ENCODE measurements around the gene ABCG4. TPM values are rescaled to one million over a fixed set of nuclear protein-coding genes. Genes with fewer than 3 reads are reported as not detected.

The ABCG4 gene
- total RNA-seq, 5 donors from 2014 or later (not counting 1 experiment from before 2014, with no cell fraction given) = 0.09 TPM; not detected in 4

GRCh38 chr11:119192111-119192510, 43.3 kb downstream of the ABCG4 start:
- peaks cover 0 to 18% of the 10 kb centered on the region in 2 experiments for H3K27me3 ChIP-seq (replicated peaks in 1 of 2; ENCODE audit: control insufficient read depth in 2 of 2, extremely low read depth in 1 of 2, insufficient read depth in 2 of 2, low read length in 1 of 2)
- no peak overlapping the region for H3K4me3 ChIP-seq (ENCODE audit: control insufficient read depth in 1 of 2, extremely low read depth in 1 of 2, low read length in 1 of 2)
- WGBS (ENCODE audit: insufficient coverage) = no CpG with 5 or more reads among the region's 3 CpGs
- Mint-ChIP-seq H3K27ac (no peak overlapping the region), H3K4me3 (no peak overlapping the region), H3K36me3 (no peaks in the 10 kb centered on the region), H3K9me3 (no peaks in the 10 kb centered on the region), H3K27me3 (peaks cover 0 to 1% of the 10 kb centered on the region in 2 donors), H3K4me1 (peaks cover 0 to 6% (median 3%) of the 10 kb centered on the region in 3 donors)
- ATAC-seq (replicated peaks in 1 of 4) (no peak), DNase-seq (no peak)
- no peaks in the 10 kb centered on the region for H3K36me3 ChIP-seq (ENCODE audit: control insufficient read depth in 2 of 2, extremely low read depth in 1 of 2, insufficient read depth in 1 of 2, low read length in 1 of 2)
- no peaks in the 10 kb centered on the region for H3K9me3 ChIP-seq
- no peak overlapping the region for H3K27ac ChIP-seq (ENCODE audit: low read length)
- CTCF ChIA-PET = interaction anchor here in 1 of 2 donors (0.6 to 1.1 kb wide), 2 partner anchors 60 to 124 kb away, joined by 3 read pairs; partner anchors contain the start of gene VPS11
- peaks cover 0 to 2% of the 10 kb centered on the region in 2 experiments for H3K4me1 ChIP-seq (ENCODE audit: control insufficient read depth in 1 of 2, extremely low read depth in 1 of 2, insufficient read depth in 2 of 2, low read length in 2 of 2)
- POLR2A ChIA-PET = no interaction called here

DNA sequence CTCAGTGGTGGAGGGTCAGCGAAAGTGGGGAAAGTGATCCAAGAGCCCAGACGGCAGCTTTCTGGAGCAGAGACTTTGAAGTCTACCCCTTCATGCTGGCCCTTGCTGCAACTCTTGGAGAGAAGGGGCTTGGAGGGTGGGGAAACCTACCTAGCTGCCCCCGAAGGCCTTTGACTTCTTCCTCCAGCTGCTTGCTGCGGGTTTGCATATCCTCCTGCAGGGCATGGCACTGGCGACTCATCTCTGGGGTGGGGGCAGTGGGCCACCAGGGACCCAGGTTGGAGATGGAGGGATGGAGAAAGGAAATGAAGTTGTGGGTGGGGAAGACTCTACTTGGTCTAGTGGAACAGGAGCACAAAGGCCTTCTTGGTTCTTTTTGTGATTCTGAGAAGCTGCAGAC, 44.1 kb downstream of the ABCG4 start:
- H3K4me1 ChIP-seq (ENCODE audit: control insufficient read depth in 1 of 2, extremely low read depth in 1 of 2, insufficient read depth in 2 of 2, low read length in 2 of 2) = peaks cover 0 to 2% of the 10 kb centered on the region in 2 experiments
- no peak overlapping the region for H3K27ac ChIP-seq (ENCODE audit: low read length)
- Mint-ChIP-seq H3K9me3 (no peaks in the 10 kb centered on the region), H3K36me3 (no peaks in the 10 kb centered on the region), H3K4me3 (no peak overlapping the region), H3K27me3 (peaks cover 0 to 1% of the 10 kb centered on the region in 2 donors), H3K27ac (no peak overlapping the region), H3K4me1 (peaks cover 0 to 7% (median 3%) of the 10 kb centered on the region in 3 donors)
- POLR2A ChIA-PET = no interaction called here
- no peak for ATAC-seq (replicated peaks in 1 of 4)
- H3K9me3 ChIP-seq = no peaks in the 10 kb centered on the region
- H3K36me3 ChIP-seq (ENCODE audit: control insufficient read depth in 2 of 2, extremely low read depth in 1 of 2, insufficient read depth in 1 of 2, low read length in 1 of 2) = no peaks in the 10 kb centered on the region
- H3K27me3 ChIP-seq (replicated peaks in 1 of 2; ENCODE audit: control insufficient read depth in 2 of 2, extremely low read depth in 1 of 2, insufficient read depth in 2 of 2, low read length in 1 of 2) = peaks cover 0 to 12% of the 10 kb centered on the region in 2 experiments
- H3K4me3 ChIP-seq (ENCODE audit: control insufficient read depth in 1 of 2, extremely low read depth in 1 of 2, low read length in 1 of 2) = no peak overlapping the region
- no peak for DNase-seq
- WGBS (ENCODE audit: insufficient coverage) = 87% methylated on average over 5 of the region's 5 CpGs
- CTCF ChIA-PET = no interaction called here

GRCh38 chr11:119193626-119194025, 44.8 kb downstream of the ABCG4 start:
- no peak overlapping the region for H3K27ac Mint-ChIP-seq
- no peaks in the 10 kb centered on the region for H3K9me3 Mint-ChIP-seq
- WGBS (ENCODE audit: insufficient coverage) = 93% methylated on average over 3 of the region's 10 CpGs
- Histone ChIP-seq H3K27ac (ENCODE audit: low read length) (no peak overlapping the region), H3K27me3 (replicated peaks in 1 of 2; ENCODE audit: control insufficient read depth in 2 of 2, extremely low read depth in 1 of 2, insufficient read depth in 2 of 2, low read length in 1 of 2) (peaks cover 0 to 7% of the 10 kb centered on the region in 2 experiments), H3K4me1 (ENCODE audit: control insufficient read depth in 1 of 2, extremely low read depth in 1 of 2, insufficient read depth in 2 of 2, low read length in 2 of 2) (peaks cover 0 to 2% of the 10 kb centered on the region in 2 experiments), H3K4me3 (ENCODE audit: control insufficient read depth in 1 of 2, extremely low read depth in 1 of 2, low read length in 1 of 2) (no peak overlapping the region), H3K36me3 (ENCODE audit: control insufficient read depth in 2 of 2, extremely low read depth in 1 of 2, insufficient read depth in 1 of 2, low read length in 1 of 2) (no peaks in the 10 kb centered on the region), H3K9me3 (no peaks in the 10 kb centered on the region)
- POLR2A ChIA-PET = no interaction called here
- H3K4me1 Mint-ChIP-seq = peaks cover 0 to 7% (median 3%) of the 10 kb centered on the region in 3 donors
- H3K4me3 Mint-ChIP-seq = no peak overlapping the region
- no peak for ATAC-seq (replicated peaks in 1 of 4)
- peaks cover 0 to 1% of the 10 kb centered on the region in 2 donors for H3K27me3 Mint-ChIP-seq
- no peak for DNase-seq
- CTCF ChIA-PET = no interaction called here
- H3K36me3 Mint-ChIP-seq = no peaks in the 10 kb centered on the region

GRCh38 chr11:119194811-119195440, 46.1 kb downstream of the ABCG4 start:
- ATAC-seq (replicated peaks in 1 of 4) (no peak), DNase-seq (no peak)
- H3K4me3 Mint-ChIP-seq = no peak overlapping the region
- H3K4me1 ChIP-seq (ENCODE audit: control insufficient read depth in 1 of 2, extremely low read depth in 1 of 2, insufficient read depth in 2 of 2, low read length in 2 of 2) = peaks cover 0 to 2% of the 10 kb centered on the region in 2 experiments
- H3K4me3 ChIP-seq (ENCODE audit: control insufficient read depth in 1 of 2, extremely low read depth in 1 of 2, low read length in 1 of 2) = no peak overlapping the region
- H3K4me1 Mint-ChIP-seq = peaks cover 0 to 7% (median 3%) of the 10 kb centered on the region in 3 donors
- H3K27ac Mint-ChIP-seq = no peak overlapping the region
- 80% methylated on average over 3 of the region's 7 CpGs for WGBS (ENCODE audit: insufficient coverage)
- H3K27me3 Mint-ChIP-seq = peaks cover 0 to 1% of the 10 kb centered on the region in 2 donors
- H3K27ac ChIP-seq (ENCODE audit: low read length) = no peak overlapping the region
- H3K9me3 Mint-ChIP-seq = no peaks in the 10 kb centered on the region
- H3K9me3 ChIP-seq = no peaks in the 10 kb centered on the region
- H3K36me3 ChIP-seq (ENCODE audit: control insufficient read depth in 2 of 2, extremely low read depth in 1 of 2, insufficient read depth in 1 of 2, low read length in 1 of 2) = no peaks in the 10 kb centered on the region
- ChIA-PET POLR2A (no interaction called here), CTCF (interaction anchor here (0.6 kb wide), 2 partner anchors 21 to 48 kb away, joined by 3 to 4 read pairs; no protein-coding TSS in a partner anchor)
- peaks cover 0 to 5% of the 10 kb centered on the region in 2 experiments for H3K27me3 ChIP-seq (replicated peaks in 1 of 2; ENCODE audit: control insufficient read depth in 2 of 2, extremely low read depth in 1 of 2, insufficient read depth in 2 of 2, low read length in 1 of 2)
- no peaks in the 10 kb centered on the region for H3K36me3 Mint-ChIP-seq

GRCh38 chr11:119195680-119196079, 46.8 kb downstream of the ABCG4 start:
- DNase-seq = no peak
- Mint-ChIP-seq H3K4me1 (peaks cover 0 to 7% (median 3%) of the 10 kb centered on the region in 3 donors), H3K9me3 (no peaks in the 10 kb centered on the region), H3K4me3 (no peak overlapping the region), H3K27me3 (peaks cover 0 to 1% of the 10 kb centered on the region in 2 donors), H3K36me3 (no peaks in the 10 kb centered on the region), H3K27ac (no peak overlapping the region)
- Histone ChIP-seq H3K27ac (ENCODE audit: low read length) (no peak overlapping the region), H3K27me3 (replicated peaks in 1 of 2; ENCODE audit: control insufficient read depth in 2 of 2, extremely low read depth in 1 of 2, insufficient read depth in 2 of 2, low read length in 1 of 2) (peaks cover 0 to 5% of the 10 kb centered on the region in 2 experiments), H3K9me3 (no peaks in the 10 kb centered on the region), H3K4me3 (ENCODE audit: control insufficient read depth in 1 of 2, extremely low read depth in 1 of 2, low read length in 1 of 2) (no peak overlapping the region), H3K4me1 (ENCODE audit: control insufficient read depth in 1 of 2, extremely low read depth in 1 of 2, insufficient read depth in 2 of 2, low read length in 2 of 2) (peaks cover 0 to 2% of the 10 kb centered on the region in 2 experiments), H3K36me3 (ENCODE audit: control insufficient read depth in 2 of 2, extremely low read depth in 1 of 2, insufficient read depth in 1 of 2, low read length in 1 of 2) (no peaks in the 10 kb centered on the region)
- ATAC-seq (replicated peaks in 1 of 4) = no peak
- ChIA-PET POLR2A (no interaction called here), CTCF (interaction anchor here (0.6 to 1.3 kb wide), 5 partner anchors 11 to 128 kb away, joined by 3 to 11 read pairs (median 4); partner anchors contain the start of gene CBL (in 1 of the 2))
- 54% methylated on average over 4 of the region's 6 CpGs for WGBS (ENCODE audit: insufficient coverage)

- no peak overlapping the region for H3K4me3 Mint-ChIP-seq
- no peak overlapping the region for H3K27ac Mint-ChIP-seq
- Histone ChIP-seq H3K27me3 (replicated peaks in 1 of 2; ENCODE audit: control insufficient read depth in 2 of 2, extremely low read depth in 1 of 2, insufficient read depth in 2 of 2, low read length in 1 of 2) (peaks cover 0 to 5% of the 10 kb centered on the region in 2 experiments), H3K9me3 (no peaks in the 10 kb centered on the region), H3K36me3 (ENCODE audit: control insufficient read depth in 2 of 2, extremely low read depth in 1 of 2, insufficient read depth in 1 of 2, low read length in 1 of 2) (no peaks in the 10 kb centered on the region), H3K4me1 (ENCODE audit: control insufficient read depth in 1 of 2, extremely low read depth in 1 of 2, insufficient read depth in 2 of 2, low read length in 2 of 2) (peaks cover 0 to 2% of the 10 kb centered on the region in 2 experiments), H3K4me3 (ENCODE audit: control insufficient read depth in 1 of 2, extremely low read depth in 1 of 2, low read length in 1 of 2) (no peak overlapping the region), H3K27ac (ENCODE audit: low read length) (no peak overlapping the region)
- DNase-seq (peak; percentile 12 to 90 (median 60)), ATAC-seq (replicated peaks in 1 of 4) (peak; percentile 92 to 97 (median 94))
- ChIA-PET POLR2A (interaction anchor here (0.6 to 0.7 kb wide), 2 partner anchors 76 to 94 kb away, joined by 5 to 6 read pairs; no protein-coding TSS in a partner anchor), CTCF (interaction anchor here (0.5 to 1.3 kb wide), 19 partner anchors 9 to 160 kb away, joined by 3 to 11 read pairs (median 3); partner anchors contain the start of genes C2CD2L (in 1 of the 2), CBL (in 1 of the 2), DPAGT1 (in 1 of the 2) and VPS11 (in 1 of the 2))
- no CpG with 5 or more reads among the region's 5 CpGs for WGBS (ENCODE audit: insufficient coverage)
- peaks cover 0 to 1% of the 10 kb centered on the region in 2 donors for H3K27me3 Mint-ChIP-seq
- H3K4me1 Mint-ChIP-seq = peaks cover 0 to 7% (median 3%) of the 10 kb centered on the region in 3 donors
- H3K36me3 Mint-ChIP-seq = no peaks in the 10 kb centered on the region
- H3K9me3 Mint-ChIP-seq = no peaks in the 10 kb centered on the region
These were observed 48.1 kb downstream of the ABCG4 start for GRCh38 chr11:119196833-119197483.

Measured in T-cell (primary cell).